Endothelial cell of umbilical vein (primary cell): ENCODE results near the gene TSEN15.

Experiments
- CTCF ChIP-seq, 2 donors: IDR thresholded peaks; 1 replicate in 1 of 2; 2 replicates in 1 of 2; pipeline ENCODE4 v1.5.1; 2011; ENCODE audit warnings: low read length in 2 of 2, mild to moderate bottlenecking in 2 of 2, moderate library complexity in 2 of 2, control low read depth in 1 of 2, inconsistent platforms in 1 of 2, low read depth in 1 of 2; ENCODE audit not compliant: insufficient read depth in 1 of 2; ENCODE audit errors: extremely low read depth in 1 of 2
- EZH2 ChIP-seq: IDR thresholded peaks from 2 replicates; pipeline ENCODE4 v1.6.1; 2012; ENCODE audit warnings: borderline replicate concordance, low read depth, mild to moderate bottlenecking, moderate library complexity, low read length, inconsistent platforms; ENCODE audit not compliant: severe bottlenecking
- GATA2 ChIP-seq: IDR thresholded peaks from 2 replicates; pipeline ENCODE4 v1.7.0; 2011; ENCODE audit warnings: low read depth, mild to moderate bottlenecking, moderate library complexity, mixed read lengths, low read length; ENCODE audit not compliant: insufficient read length, insufficient read depth
- MAX ChIP-seq: IDR thresholded peaks from 2 replicates; pipeline ENCODE4 v1.6.1; 2011; ENCODE audit not compliant: insufficient read depth, insufficient read length
- POLR2A ChIP-seq: IDR thresholded peaks from 2 replicates; pipeline ENCODE4 v1.6.1; 2012; ENCODE audit warnings: low read depth, mild to moderate bottlenecking, control low read depth, low read length
- POLR2AphosphoS5 ChIP-seq: IDR thresholded peaks from 2 replicates; pipeline ENCODE4 v1.6.1; 2012; ENCODE audit warnings: low read depth, mild to moderate bottlenecking, control low read depth, low read length, moderate library complexity; ENCODE audit not compliant: insufficient read depth

GRCh38 chr1:184110272-184111204 is 59.0 kb downstream of the TSEN15 start:
- no peak for TF ChIP-seq MAX
- TF ChIP-seq POLR2A, result no peak
- TF ChIP-seq CTCF (IDR thresholded peaks at IDR 0.05; ENCODE audit: extremely low read depth in 1 of 2, insufficient read depth in 1 of 2, low read depth in 1 of 2, low read length in 2 of 2), result no peak
- TF ChIP-seq EZH2, result no peak
- TF ChIP-seq POLR2AphosphoS5, result no peak
- TF ChIP-seq GATA2, result no peak
